ENCODE results near the gene TMEM255B.
"Not testable (repeated sequence)": the region's sequence is repeated elsewhere in the genome, so short reads cannot be mapped to it uniquely, and the experiment has no call there.

TMEM255B gene

DNA sequence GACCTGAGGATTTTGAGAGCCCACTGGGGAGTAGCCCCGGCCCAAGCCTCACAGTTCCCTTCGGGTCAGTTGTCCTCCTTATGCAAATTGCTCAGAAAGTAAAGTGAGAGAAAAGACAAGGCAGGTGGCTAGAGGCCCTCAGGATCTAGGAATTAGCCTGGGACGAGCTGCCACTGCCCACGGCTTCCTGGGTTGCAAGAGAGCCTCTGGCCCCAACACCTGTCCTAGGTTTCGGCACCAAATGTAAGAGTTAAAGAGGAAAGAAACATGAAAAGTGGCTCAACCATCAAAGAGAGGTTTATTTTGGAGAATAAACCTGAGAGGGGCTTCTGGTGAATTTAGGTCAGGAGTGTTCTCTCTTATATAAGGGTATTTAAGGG lies 25.6 kb downstream of the TMEM255B start:
- Histone ChIP-seq H3K4me1 (ENCODE audit: control insufficient read depth in 5 of 5, insufficient read depth in 5 of 5, low read length in 5 of 5) (no peaks in the 10 kb centered on the region), H3K36me3 (ENCODE audit: control insufficient read depth in 5 of 5, insufficient read depth in 5 of 5, low read length in 5 of 5) (peaks cover 0 to 8% (median 0%) of the 10 kb centered on the region in 5 donors), H3K4me3 (ENCODE audit: low read depth in 1 of 5, low read length in 5 of 5) (no peak overlapping the region), H3K9me3 (ENCODE audit: control insufficient read depth in 5 of 5, low read length in 5 of 5) (no peaks in the 10 kb centered on the region), H3K27me3 (ENCODE audit: control insufficient read depth in 5 of 5, insufficient read depth in 4 of 5, low read length in 5 of 5) (peaks cover 0 to 7% (median 2%) of the 10 kb centered on the region in 5 donors), H3K27ac (ENCODE audit: low read depth, low read length) (no peak overlapping the region), H3K9ac (ENCODE audit: low read length in 5 of 5) (no peak overlapping the region)

GRCh38 chr13:113785051-113786010 lies 26.3 kb downstream of the TMEM255B start:
- no peak overlapping the region for H3K4me3 ChIP-seq (ENCODE audit: low read depth in 1 of 5, low read length in 5 of 5)
- no peaks in the 10 kb centered on the region for H3K4me1 ChIP-seq (ENCODE audit: control insufficient read depth in 5 of 5, insufficient read depth in 5 of 5, low read length in 5 of 5)
- H3K9ac ChIP-seq (ENCODE audit: low read length in 5 of 5), result no peak overlapping the region
- H3K27me3 ChIP-seq (ENCODE audit: control insufficient read depth in 5 of 5, insufficient read depth in 4 of 5, low read length in 5 of 5), result peaks cover 0 to 7% (median 2%) of the 10 kb centered on the region in 5 donors
- H3K9me3 ChIP-seq (ENCODE audit: control insufficient read depth in 5 of 5, low read length in 5 of 5), result no peaks in the 10 kb centered on the region
- peaks cover 0 to 11% (median 0%) of the 10 kb centered on the region in 5 donors for H3K36me3 ChIP-seq (ENCODE audit: control insufficient read depth in 5 of 5, insufficient read depth in 5 of 5, low read length in 5 of 5)
- H3K27ac ChIP-seq (ENCODE audit: low read depth, low read length), result no peak overlapping the region

DNA sequence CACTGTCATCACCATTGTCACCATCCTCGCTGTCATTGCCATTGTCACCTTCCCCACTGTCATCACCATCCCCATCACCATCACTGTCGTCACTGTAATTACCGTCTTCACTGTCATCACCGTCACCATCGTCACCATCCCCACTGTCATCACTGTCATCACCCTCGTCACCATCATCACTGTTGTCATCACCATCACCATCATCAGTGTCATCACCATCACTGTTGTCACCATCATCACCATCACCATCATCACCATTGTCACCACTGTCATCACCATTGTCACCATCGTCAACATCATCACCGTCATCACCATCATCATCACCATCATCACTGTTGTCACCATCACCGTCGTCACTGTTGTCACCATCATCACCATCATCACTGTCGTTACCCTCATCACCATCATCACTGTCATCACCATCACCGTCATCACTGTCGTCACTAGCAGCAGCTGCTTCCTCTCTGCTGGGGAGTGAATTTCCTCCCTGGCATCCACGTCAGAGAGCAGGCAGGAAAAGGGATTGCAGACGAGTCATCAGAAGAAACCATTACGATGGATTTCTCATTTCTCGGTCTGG lies 27.3 kb downstream of the TMEM255B start:
- no peaks in the 10 kb centered on the region for H3K9me3 ChIP-seq (ENCODE audit: control insufficient read depth in 5 of 5, low read length in 5 of 5)
- H3K27me3 ChIP-seq (ENCODE audit: control insufficient read depth in 5 of 5, insufficient read depth in 4 of 5, low read length in 5 of 5), result peaks cover 0 to 7% (median 2%) of the 10 kb centered on the region in 5 donors
- H3K4me1 ChIP-seq (ENCODE audit: control insufficient read depth in 5 of 5, insufficient read depth in 5 of 5, low read length in 5 of 5), result no peaks in the 10 kb centered on the region
- no peak overlapping the region for H3K4me3 ChIP-seq (ENCODE audit: low read depth in 1 of 5, low read length in 5 of 5)
- H3K9ac ChIP-seq (ENCODE audit: low read length in 5 of 5), result no peak overlapping the region
- H3K36me3 ChIP-seq (ENCODE audit: control insufficient read depth in 5 of 5, insufficient read depth in 5 of 5, low read length in 5 of 5), result peaks cover 0 to 15% (median 0%) of the 10 kb centered on the region in 5 donors
- no peak overlapping the region for H3K27ac ChIP-seq (ENCODE audit: low read depth, low read length)

DNA sequence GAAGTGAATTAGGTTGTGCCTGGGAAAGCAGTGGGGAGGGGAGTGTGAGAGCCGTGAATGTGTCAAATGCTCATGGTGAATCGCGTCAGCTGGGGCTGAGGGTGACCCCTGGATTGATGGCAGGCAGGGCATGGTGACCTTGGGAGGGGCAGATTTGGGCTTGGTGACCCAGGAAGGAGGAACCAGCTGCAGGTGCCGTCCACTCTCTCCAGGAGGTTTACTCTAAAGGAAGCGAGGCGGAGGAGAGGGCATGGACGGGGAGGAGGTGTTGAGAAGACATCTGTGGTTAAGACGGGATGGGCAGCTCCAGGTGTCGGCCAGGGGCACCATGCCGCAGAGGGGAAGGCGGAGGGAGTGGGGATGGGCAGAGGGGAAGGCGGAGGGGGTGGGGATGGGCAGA lies 28.7 kb downstream of the TMEM255B start:
- H3K4me1 ChIP-seq (ENCODE audit: control insufficient read depth in 5 of 5, insufficient read depth in 5 of 5, low read length in 5 of 5), result no peaks in the 10 kb centered on the region

DNA sequence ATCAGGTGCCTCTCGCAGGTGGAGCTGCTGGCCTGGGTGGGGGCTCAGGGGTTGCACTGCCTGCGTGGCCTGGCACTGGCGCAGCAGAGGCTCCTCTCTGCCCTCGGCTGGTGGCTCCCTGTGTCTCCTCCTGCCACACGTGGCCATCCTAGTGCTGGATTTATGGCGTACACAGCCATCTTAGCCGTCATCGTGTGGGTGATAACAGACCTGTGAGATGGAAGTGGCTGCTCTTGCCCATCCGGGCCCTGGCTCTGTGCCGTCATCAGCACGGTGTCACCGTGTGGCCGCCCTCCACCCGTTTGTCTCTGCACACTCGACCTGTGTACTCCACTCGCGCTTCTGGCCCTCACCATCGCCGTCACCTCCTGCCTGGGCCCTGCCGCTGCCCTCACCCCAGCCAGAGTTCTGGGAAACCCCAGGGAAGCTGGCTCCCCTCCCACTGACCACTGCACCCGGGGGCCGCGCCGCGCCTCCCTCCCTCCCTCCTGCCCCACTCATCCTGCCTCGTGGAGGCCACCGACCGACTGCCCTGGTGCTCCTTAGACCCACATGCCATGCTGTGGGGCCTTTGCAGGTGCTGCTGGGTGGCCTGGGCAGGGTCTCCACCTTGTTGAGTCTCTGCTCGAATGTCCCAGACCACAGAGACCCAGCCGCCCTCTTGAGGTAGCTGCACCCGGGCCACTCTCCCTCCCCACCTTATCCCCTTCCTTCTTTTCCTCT lies 29.5 kb downstream of the TMEM255B start:
- Histone ChIP-seq H3K27me3 (ENCODE audit: control insufficient read depth in 5 of 5, insufficient read depth in 4 of 5, low read length in 5 of 5) (peaks cover 0 to 16% (median 2%) of the 10 kb centered on the region in 5 donors), H3K9me3 (ENCODE audit: control insufficient read depth in 5 of 5, low read length in 5 of 5) (no peaks in the 10 kb centered on the region), H3K27ac (ENCODE audit: low read depth, low read length) (no peak overlapping the region), H3K4me1 (ENCODE audit: control insufficient read depth in 5 of 5, insufficient read depth in 5 of 5, low read length in 5 of 5) (no peaks in the 10 kb centered on the region), H3K4me3 (ENCODE audit: low read depth in 1 of 5, low read length in 5 of 5) (no peak overlapping the region), H3K36me3 (ENCODE audit: control insufficient read depth in 5 of 5, insufficient read depth in 5 of 5, low read length in 5 of 5) (peaks cover 0 to 28% (median 0%) of the 10 kb centered on the region in 5 donors), H3K9ac (ENCODE audit: low read length in 5 of 5) (no peak overlapping the region)

More for the DNA sequence above, 28.7 kb downstream of the TMEM255B start:
- no peak overlapping the region for H3K4me3 ChIP-seq (ENCODE audit: low read depth in 1 of 5, low read length in 5 of 5)
- H3K36me3 ChIP-seq (ENCODE audit: control insufficient read depth in 5 of 5, insufficient read depth in 5 of 5, low read length in 5 of 5), result peaks cover 0 to 20% (median 0%) of the 10 kb centered on the region in 5 donors
- no peak overlapping the region for H3K27ac ChIP-seq (ENCODE audit: low read depth, low read length)
- no peaks in the 10 kb centered on the region for H3K9me3 ChIP-seq (ENCODE audit: control insufficient read depth in 5 of 5, low read length in 5 of 5)
- H3K9ac ChIP-seq (ENCODE audit: low read length in 5 of 5), result no peak overlapping the region
- peaks cover 0 to 9% (median 2%) of the 10 kb centered on the region in 5 donors for H3K27me3 ChIP-seq (ENCODE audit: control insufficient read depth in 5 of 5, insufficient read depth in 4 of 5, low read length in 5 of 5)

- Histone ChIP-seq H3K9ac (ENCODE audit: low read length in 5 of 5) (no peak overlapping the region), H3K4me3 (ENCODE audit: low read depth in 1 of 5, low read length in 5 of 5) (no peak overlapping the region), H3K36me3 (ENCODE audit: control insufficient read depth in 5 of 5, insufficient read depth in 5 of 5, low read length in 5 of 5) (peaks cover 0 to 31% (median 0%) of the 10 kb centered on the region in 5 donors), H3K4me1 (ENCODE audit: control insufficient read depth in 5 of 5, insufficient read depth in 5 of 5, low read length in 5 of 5) (no peaks in the 10 kb centered on the region), H3K27me3 (ENCODE audit: control insufficient read depth in 5 of 5, insufficient read depth in 4 of 5, low read length in 5 of 5) (peaks cover 0 to 18% (median 2%) of the 10 kb centered on the region in 5 donors), H3K27ac (ENCODE audit: low read depth, low read length) (no peak overlapping the region), H3K9me3 (ENCODE audit: control insufficient read depth in 5 of 5, low read length in 5 of 5) (no peaks in the 10 kb centered on the region)
These were observed 30.1 kb downstream of the TMEM255B start for GRCh38 chr13:113789167-113789566.

DNA sequence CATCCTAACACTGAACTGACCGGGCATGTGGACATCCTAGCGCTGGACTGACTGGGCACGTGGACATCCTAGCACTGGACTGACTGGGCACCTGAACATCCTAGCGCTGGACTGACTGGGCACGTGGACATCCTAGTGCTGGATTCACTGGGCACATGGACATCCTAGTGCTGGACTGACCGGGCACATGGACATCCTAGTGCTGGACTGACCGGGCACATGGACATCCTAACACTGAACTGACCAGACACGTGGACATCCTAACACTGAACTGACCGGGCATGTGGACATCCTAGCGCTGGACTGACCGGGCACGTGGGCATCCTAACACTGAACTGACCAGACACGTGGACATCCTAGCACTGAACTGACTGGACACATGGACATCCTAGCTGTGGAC lies 30.9 kb downstream of the TMEM255B start:
- not testable (repeated sequence) for H3K4me1 ChIP-seq (ENCODE audit: control insufficient read depth in 5 of 5, insufficient read depth in 5 of 5, low read length in 5 of 5); H3K9me3 ChIP-seq (ENCODE audit: control insufficient read depth in 5 of 5, low read length in 5 of 5); H3K9ac ChIP-seq (ENCODE audit: low read length in 5 of 5); H3K4me3 ChIP-seq (ENCODE audit: low read depth in 1 of 5, low read length in 5 of 5); H3K27ac ChIP-seq (ENCODE audit: low read depth, low read length)
- Histone ChIP-seq H3K36me3 (ENCODE audit: control insufficient read depth in 5 of 5, insufficient read depth in 5 of 5, low read length in 5 of 5) (peaks cover 0 to 35% (median 0%) of the 10 kb centered on the region in 5 donors), H3K27me3 (ENCODE audit: control insufficient read depth in 5 of 5, insufficient read depth in 4 of 5, low read length in 5 of 5) (peaks cover 0 to 18% (median 2%) of the 10 kb centered on the region in 5 donors)

GRCh38 chr13:113791226-113791625 lies 32.2 kb downstream of the TMEM255B start:
- Histone ChIP-seq H3K27ac (ENCODE audit: low read depth, low read length) (no peak overlapping the region), H3K4me3 (ENCODE audit: low read depth in 1 of 5, low read length in 5 of 5) (no peak overlapping the region), H3K9ac (ENCODE audit: low read length in 5 of 5) (no peak overlapping the region), H3K9me3 (ENCODE audit: control insufficient read depth in 5 of 5, low read length in 5 of 5) (no peaks in the 10 kb centered on the region), H3K4me1 (ENCODE audit: control insufficient read depth in 5 of 5, insufficient read depth in 5 of 5, low read length in 5 of 5) (no peaks in the 10 kb centered on the region), H3K36me3 (ENCODE audit: control insufficient read depth in 5 of 5, insufficient read depth in 5 of 5, low read length in 5 of 5) (peaks cover 0 to 44% (median 10%) of the 10 kb centered on the region in 5 donors), H3K27me3 (ENCODE audit: control insufficient read depth in 5 of 5, insufficient read depth in 4 of 5, low read length in 5 of 5) (peaks cover 0 to 25% (median 2%) of the 10 kb centered on the region in 5 donors)

DNA sequence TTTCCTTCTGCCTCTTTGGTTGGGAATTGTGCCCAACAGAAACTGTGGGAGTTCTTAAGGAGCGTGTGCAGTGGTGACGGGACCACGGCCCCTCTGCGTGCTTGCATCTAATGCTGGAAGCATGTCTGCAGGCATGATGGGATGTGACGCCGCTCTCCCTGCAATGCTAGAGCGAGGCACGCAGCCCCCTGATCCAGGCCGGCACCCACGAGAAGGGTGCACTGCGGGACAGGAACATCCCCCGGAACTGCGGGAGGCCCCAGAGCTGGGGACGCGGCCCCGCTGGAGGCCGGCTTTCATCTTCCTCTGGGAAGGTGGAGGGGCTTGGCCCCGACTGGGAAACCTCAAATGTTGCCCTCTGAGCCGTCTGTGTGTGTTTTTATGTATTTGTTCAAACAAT lies 32.7 kb downstream of the TMEM255B start:
- peaks cover 0 to 28% (median 2%) of the 10 kb centered on the region in 5 donors for H3K27me3 ChIP-seq (ENCODE audit: control insufficient read depth in 5 of 5, insufficient read depth in 4 of 5, low read length in 5 of 5)
- no peak overlapping the region for H3K9ac ChIP-seq (ENCODE audit: low read length in 5 of 5)
- no peak overlapping the region for H3K27ac ChIP-seq (ENCODE audit: low read depth, low read length)
- no peaks in the 10 kb centered on the region for H3K4me1 ChIP-seq (ENCODE audit: control insufficient read depth in 5 of 5, insufficient read depth in 5 of 5, low read length in 5 of 5)
- H3K9me3 ChIP-seq (ENCODE audit: control insufficient read depth in 5 of 5, low read length in 5 of 5), result no peaks in the 10 kb centered on the region
- H3K4me3 ChIP-seq (ENCODE audit: low read depth in 1 of 5, low read length in 5 of 5), result no peak overlapping the region
- H3K36me3 ChIP-seq (ENCODE audit: control insufficient read depth in 5 of 5, insufficient read depth in 5 of 5, low read length in 5 of 5), result peaks cover 0 to 47% (median 15%) of the 10 kb centered on the region in 5 donors

Data from subcutaneous abdominal adipose tissue (tissue), 5 donors.